Tongue (tissue), 2 donors: ENCODE data around the gene TBCA. TPM values are rescaled to one million over a fixed set of nuclear protein-coding genes. Genes with fewer than 3 reads are reported as not detected.

ENCODE experiments used
- DNase-seq: peaks from one replicate; pipeline ENCODE4 v3.0.0-alpha.2; 2015
- total RNA-seq: library from RNA; depleted of rRNA; stranded (reverse); fragments of >200 nt; gene quantifications from one replicate; pipeline ENCODE4 v1.2.3, GENCODE V29; 2014

The TBCA gene
- 91.3 TPM for total RNA-seq

- DNase-seq: peak; percentile 96
Measured at GRCh38 chr5:77775790-77776553, at the start of gene TBCA. TSS of gene TBCA (minus strand) at chr5:77776339. CDS start at chr5:77776257, 82 bp downstream.

GRCh38 chr5:77824981-77825380, 48.8 kb upstream of the TBCA start:
- DNase-seq: no peak

GRCh38 chr5:77816686-77817085, 40.5 kb upstream of the TBCA start:
- DNase-seq: no peak

GRCh38 chr5:77812926-77813589, 36.9 kb upstream of the TBCA start:
- no peak for DNase-seq

GRCh38 chr5:77806213-77806843, 30.2 kb upstream of the TBCA start:
- no peak for DNase-seq

- no peak for DNase-seq
Measured at GRCh38 chr5:77798456-77798855, 22.3 kb upstream of the TBCA start.

GRCh38 chr5:77797136-77797535, 21.0 kb upstream of the TBCA start:
- DNase-seq: no peak

GRCh38 chr5:77795846-77796245, 19.7 kb upstream of the TBCA start:
- no peak for DNase-seq

- no peak for DNase-seq
Measured at GRCh38 chr5:77795268-77795667, 19.1 kb upstream of the TBCA start.

- DNase-seq: no peak
Measured at GRCh38 chr5:77791926-77792325, 15.8 kb upstream of the TBCA start.

- no peak for DNase-seq
Measured at GRCh38 chr5:77791356-77791755, 15.2 kb upstream of the TBCA start.

- no peak for DNase-seq
Measured at GRCh38 chr5:77785229-77785628, 9.1 kb upstream of the TBCA start.

GRCh38 chr5:77784735-77785134, 8.6 kb upstream of the TBCA start:
- DNase-seq: no peak

- no peak for DNase-seq
Measured at GRCh38 chr5:77781076-77781475, 4.9 kb upstream of the TBCA start.

GRCh38 chr5:77778881-77779438, 2.8 kb upstream of the TBCA start:
- no peak for DNase-seq

GRCh38 chr5:77778398-77778797, 2.3 kb upstream of the TBCA start:
- DNase-seq: no peak

GRCh38 chr5:77777911-77778310, 1.8 kb upstream of the TBCA start:
- DNase-seq: no peak

- no peak for DNase-seq
Measured at GRCh38 chr5:77777281-77777892, 1.2 kb upstream of the TBCA start.

GRCh38 chr5:77776554-77777206, 541 bp upstream of the TBCA start:
- DNase-seq: no peak

- no peak for DNase-seq
Measured at GRCh38 chr5:77774981-77775789, 954 bp downstream of the TBCA start.

GRCh38 chr5:77773734-77774280, 2.3 kb downstream of the TBCA start:
- DNase-seq: no peak
